WTC11 (cell line): Measurements from ENCODE around the gene MRTFA. TPM values are rescaled to one million over a fixed set of nuclear protein-coding genes. Genes with fewer than 3 reads are reported as not detected.

Experiments
- ATAC-seq: fragments of 200-7000 bp; cut with Tn5 transposase; 2 replicates; pipeline ENCODE4 v1.10.0; 2021; ENCODE audit warnings: mild to moderate bottlenecking, moderate library complexity
- CTCF ChIA-PET: fragments of 300-600 bp; sonication (Branson Sonifier 250); formaldehyde crosslinking; loops from one replicate; lab custom pipeline; 2021; ENCODE audit warnings: antibody characterized with exemption; lab: Charles Lee
- POLR2A ChIA-PET: fragments of 350-600 bp; sonication (Branson Sonifier 250); formaldehyde crosslinking; loops from one replicate; lab custom pipeline; 2021; ENCODE audit warnings: antibody characterized with exemption; lab: Charles Lee
- DNase-seq: peaks from one replicate; pipeline ENCODE4 v3.0.0; 2021; ENCODE audit warnings: low spot score
- H3K27ac Mint-ChIP-seq: 2 replicates; pipeline ENCODE4 v1.8.0; 2021; ENCODE audit warnings: mixed read lengths
- H3K27me3 Mint-ChIP-seq: 2 replicates; pipeline ENCODE4 v1.8.0; 2021; ENCODE audit warnings: low read depth, mild to moderate bottlenecking, moderate library complexity, mixed read lengths
- H3K36me3 Mint-ChIP-seq: 2 replicates; pipeline ENCODE4 v1.8.0; 2021; ENCODE audit warnings: mixed read lengths
- H3K4me1 Mint-ChIP-seq: 2 replicates; pipeline ENCODE4 v1.8.0; 2022; ENCODE audit warnings: mixed read lengths
- H3K4me3 Mint-ChIP-seq: 2 replicates; pipeline ENCODE4 v1.8.0; 2021; ENCODE audit warnings: mild to moderate bottlenecking, moderate library complexity, mixed read lengths
- H3K9me3 Mint-ChIP-seq: 2 replicates; pipeline ENCODE4 v1.8.0; 2021; ENCODE audit warnings: mixed read lengths
- AR ChIP-seq: fragments of 250-450 bp; sonication (Bioruptor Pico); IDR thresholded peaks from 2 replicates; pipeline ENCODE4 v1.9.0; 2021; ENCODE audit warnings: mild to moderate bottlenecking
- ATF1 ChIP-seq: sonication (generic); formaldehyde crosslinking; IDR thresholded peaks from 2 replicates; pipeline ENCODE4 v1.8.1; 2023; ENCODE audit warnings: mild to moderate bottlenecking, moderate library complexity, missing genetic modification reagents
- CREM ChIP-seq: sonication (generic); formaldehyde crosslinking; IDR thresholded peaks from 2 replicates; pipeline ENCODE4 v1.8.1; 2022; ENCODE audit warnings: mild to moderate bottlenecking, missing genetic modification reagents, moderate library complexity
- ETV6 ChIP-seq: sonication (generic); formaldehyde crosslinking; IDR thresholded peaks from 2 replicates; pipeline ENCODE4 v1.8.1; 2022; ENCODE audit warnings: mild to moderate bottlenecking, missing genetic modification reagents
- FOXJ3 ChIP-seq: sonication (generic); formaldehyde crosslinking; IDR thresholded peaks from 2 replicates; pipeline ENCODE4 v1.9.0; 2021; ENCODE audit warnings: missing genetic modification reagents, mild to moderate bottlenecking, borderline replicate concordance
- HMGA2 ChIP-seq: fragments of 250-450 bp; sonication (Bioruptor Pico); IDR thresholded peaks from 2 replicates; pipeline ENCODE4 v1.4.0; 2021; ENCODE audit warnings: mild to moderate bottlenecking, moderate library complexity
- JAZF1 ChIP-seq: fragments of 250-450 bp; sonication (Bioruptor Pico); IDR thresholded peaks from 2 replicates; pipeline ENCODE4 v1.9.0; 2021; ENCODE audit warnings: moderate library complexity, mild to moderate bottlenecking, inconsistent platforms
- MXD4 ChIP-seq: fragments of 250-450 bp; sonication (Bioruptor Pico); IDR thresholded peaks from 2 replicates; pipeline ENCODE4 v1.8.0; 2021; ENCODE audit warnings: mild to moderate bottlenecking, moderate library complexity, borderline replicate concordance
- MYBL2 ChIP-seq: sonication (generic); formaldehyde crosslinking; IDR thresholded peaks from 2 replicates; pipeline ENCODE4 v1.8.1; 2023; ENCODE audit warnings: mild to moderate bottlenecking, moderate library complexity, missing genetic modification reagents
- NFATC4 ChIP-seq: fragments of 250-450 bp; sonication (Bioruptor Pico); IDR thresholded peaks from 2 replicates; pipeline ENCODE4 v1.9.0; 2021; ENCODE audit warnings: mild to moderate bottlenecking
- NR2C2 ChIP-seq: sonication (generic); formaldehyde crosslinking; IDR thresholded peaks from 2 replicates; pipeline ENCODE4 v1.8.0; 2022; ENCODE audit warnings: mild to moderate bottlenecking, missing genetic modification reagents
- RELA ChIP-seq: sonication (generic); formaldehyde crosslinking; IDR thresholded peaks from 2 replicates; pipeline ENCODE4 v1.8.1; 2022; ENCODE audit warnings: missing genetic modification reagents, mild to moderate bottlenecking, borderline replicate concordance
- TCF7 ChIP-seq: sonication (generic); formaldehyde crosslinking; IDR thresholded peaks from 2 replicates; pipeline ENCODE4 v1.8.0; 2022; ENCODE audit warnings: mild to moderate bottlenecking, low read depth, missing genetic modification reagents, moderate library complexity
- ZBTB21 ChIP-seq: sonication (generic); formaldehyde crosslinking; IDR thresholded peaks from 2 replicates; pipeline ENCODE4 v1.8.1; 2023; ENCODE audit warnings: mild to moderate bottlenecking, missing genetic modification reagents, borderline replicate concordance
- ZNF281 ChIP-seq: sonication (generic); formaldehyde crosslinking; IDR thresholded peaks from 2 replicates; pipeline ENCODE4 v1.8.0; 2023; ENCODE audit warnings: mild to moderate bottlenecking, missing genetic modification reagents
- ZNF512 ChIP-seq: sonication (generic); formaldehyde crosslinking; IDR thresholded peaks from 2 replicates; pipeline ENCODE4 v1.8.1; 2022; ENCODE audit warnings: missing genetic modification reagents, borderline replicate concordance
- total RNA-seq: library from RNA; stranded (reverse); gene quantifications from 3 replicates; pipeline ENCODE4 v1.2.3, GENCODE V29; 2021
- TF ChIP-seq, protein P1 (sequence below): fragments of 250-450 bp; sonication (Bioruptor Pico); IDR thresholded peaks from 2 replicates; pipeline ENCODE4 v1.9.0; 2021; ENCODE audit warnings: mild to moderate bottlenecking
- TF ChIP-seq, protein P2 (sequence below): sonication (generic); formaldehyde crosslinking; IDR thresholded peaks from 2 replicates; pipeline ENCODE4 v1.8.0; 2022; ENCODE audit warnings: mild to moderate bottlenecking, missing genetic modification reagents

The MRTFA gene
- total RNA-seq, 1 experiment from 2014 or later, result 48.4 TPM

DNA sequence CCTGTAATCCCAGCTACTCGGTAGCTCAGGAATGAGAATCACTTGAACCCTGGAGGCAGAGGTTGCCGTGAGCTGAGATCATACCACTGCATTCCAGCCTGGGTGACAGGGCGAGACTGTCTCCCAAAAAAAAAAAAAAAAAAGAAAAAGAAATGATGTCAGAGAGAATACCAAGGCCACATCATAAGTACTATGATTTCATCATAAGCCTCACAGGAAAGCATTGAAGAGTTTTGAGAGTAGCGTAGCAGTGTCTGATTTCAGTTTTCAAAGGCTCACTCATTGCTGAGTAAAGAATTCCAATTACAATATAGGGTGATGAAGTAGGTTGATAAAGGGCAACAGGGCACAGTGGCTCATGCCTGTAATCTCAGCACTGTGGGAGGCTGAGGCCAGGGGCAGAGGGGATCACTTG lies 88.8 kb downstream of the MRTFA start (continued):
- no peak for TF ChIP-seq AR (CRISPR knock-in tag)
- TF ChIP-seq, all 79 proteins: peak for 0

GRCh38 chr22:40544758-40545157 lies 91.8 kb downstream of the MRTFA start:
- H3K4me3 Mint-ChIP-seq, result no peak overlapping the region
- ATAC-seq, result no peak
- peaks cover 4% of the 10 kb centered on the region; the same call in 1 of the 2 replicates for H3K36me3 Mint-ChIP-seq
- no peak overlapping the region for H3K27ac Mint-ChIP-seq
- ChIA-PET POLR2A (no interaction called here), CTCF (no interaction called here)
- H3K4me1 Mint-ChIP-seq, result peaks cover 34% of the 10 kb centered on the region
- H3K9me3 Mint-ChIP-seq, result no peaks in the 10 kb centered on the region
- no peak for DNase-seq
- TF ChIP-seq ETV6 (CRISPR knock-in tag) (no peak), HMGA2 (CRISPR knock-in tag) (peak; percentile 61; the same call in 1 of the 2 replicates)
- H3K27me3 Mint-ChIP-seq, result no peaks in the 10 kb centered on the region

- Mint-ChIP-seq H3K27me3 (no peaks in the 10 kb centered on the region), H3K4me3 (no peak overlapping the region), H3K27ac (peak overlapping the region; percentile 10), H3K9me3 (no peaks in the 10 kb centered on the region), H3K4me1 (peaks cover 34% of the 10 kb centered on the region), H3K36me3 (peaks cover 7% of the 10 kb centered on the region)
- ATAC-seq, result no peak
- DNase-seq, result no peak
- TF ChIP-seq FOXJ3 (CRISPR knock-in tag), result no peak
- TF ChIP-seq NR2C2 (CRISPR knock-in tag), result no peak
- ChIA-PET CTCF (no interaction called here), POLR2A (no interaction called here)
These were observed 93.5 kb downstream of the MRTFA start for GRCh38 chr22:40542821-40543540.

- ChIA-PET CTCF (no interaction called here), POLR2A (interaction anchor here (0.6 kb wide), 2 partner anchors 17 to 96 kb away, joined by 3 to 5 read pairs; partner anchors contain the start of gene MRTFA)
- ATAC-seq (no peak), DNase-seq (no peak)
- Mint-ChIP-seq H3K36me3 (peaks cover 7% of the 10 kb centered on the region), H3K4me1 (peaks cover 25% of the 10 kb centered on the region), H3K27me3 (no peaks in the 10 kb centered on the region), H3K9me3 (no peaks in the 10 kb centered on the region), H3K27ac (peak overlapping the region; percentile 12; the same call in 1 of the 2 replicates), H3K4me3 (no peak overlapping the region)
- TF ChIP-seq CREM (CRISPR knock-in tag), result no peak
- TF ChIP-seq HMGA2 (CRISPR knock-in tag), result no peak
- TF ChIP-seq ATF1, result no peak
- no peak for TF ChIP-seq MXD4 (CRISPR knock-in tag)
- TF ChIP-seq NFATC4 (CRISPR knock-in tag), result no peak
- no peak for TF ChIP-seq FOXJ3 (CRISPR knock-in tag)
- TF ChIP-seq JAZF1 (CRISPR knock-in tag), result no peak
These were observed 95.2 kb downstream of the MRTFA start for GRCh38 chr22:40541300-40541699.

DNA sequence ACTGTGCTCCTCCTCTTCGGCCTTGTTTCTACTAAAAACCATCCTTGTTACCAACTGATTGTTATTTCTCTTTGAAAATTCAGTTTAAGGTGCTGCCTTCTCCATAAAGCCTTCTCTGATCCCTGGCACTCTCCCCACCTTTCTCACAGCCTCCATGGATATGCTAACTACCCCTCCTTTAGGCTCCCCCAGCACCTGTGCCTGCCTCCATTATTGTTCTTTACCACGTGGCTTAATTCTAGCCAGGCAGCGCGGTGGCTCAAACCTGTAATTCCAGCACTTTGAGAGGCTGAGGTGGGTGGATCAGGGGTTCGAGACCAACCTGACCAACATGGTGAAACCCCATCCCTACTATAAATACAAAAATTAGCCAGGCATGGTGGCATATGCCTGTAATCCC lies 96.3 kb downstream of the MRTFA start:
- H3K27me3 Mint-ChIP-seq, result no peaks in the 10 kb centered on the region
- H3K4me3 Mint-ChIP-seq, result no peak overlapping the region
- peaks cover 25% of the 10 kb centered on the region for H3K4me1 Mint-ChIP-seq
- DNase-seq (no peak), ATAC-seq (peak; percentile 65)
- H3K27ac Mint-ChIP-seq, result peak overlapping the region; percentile 85
- no peaks in the 10 kb centered on the region for H3K9me3 Mint-ChIP-seq
- peaks cover 14% of the 10 kb centered on the region for H3K36me3 Mint-ChIP-seq
- ChIA-PET POLR2A (interaction anchor here (0.7 kb wide), 1 partner anchor 606 kb away, joined by 4 read pairs; no protein-coding TSS in a partner anchor), CTCF (interaction anchor here (0.7 kb wide), 1 partner anchor 105 kb away, joined by 4 read pairs; no protein-coding TSS in a partner anchor)
- TF ChIP-seq TCF7 (CRISPR knock-in tag) (no peak), ZNF281 (CRISPR knock-in tag) (no peak), CREM (CRISPR knock-in tag) (no peak), RELA (CRISPR knock-in tag) (no peak), ZNF512 (CRISPR knock-in tag) (no peak), NFATC4 (CRISPR knock-in tag) (no peak), ZBTB21 (CRISPR knock-in tag) (no peak), MYBL2 (CRISPR knock-in tag) (no peak)
- TF ChIP-seq, protein P1, sequence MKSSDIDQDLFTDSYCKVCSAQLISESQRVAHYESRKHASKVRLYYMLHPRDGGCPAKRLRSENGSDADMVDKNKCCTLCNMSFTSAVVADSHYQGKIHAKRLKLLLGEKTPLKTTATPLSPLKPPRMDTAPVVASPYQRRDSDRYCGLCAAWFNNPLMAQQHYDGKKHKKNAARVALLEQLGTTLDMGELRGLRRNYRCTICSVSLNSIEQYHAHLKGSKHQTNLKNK (CRISPR knock-in tag), result no peak
- TF ChIP-seq, protein P2, sequence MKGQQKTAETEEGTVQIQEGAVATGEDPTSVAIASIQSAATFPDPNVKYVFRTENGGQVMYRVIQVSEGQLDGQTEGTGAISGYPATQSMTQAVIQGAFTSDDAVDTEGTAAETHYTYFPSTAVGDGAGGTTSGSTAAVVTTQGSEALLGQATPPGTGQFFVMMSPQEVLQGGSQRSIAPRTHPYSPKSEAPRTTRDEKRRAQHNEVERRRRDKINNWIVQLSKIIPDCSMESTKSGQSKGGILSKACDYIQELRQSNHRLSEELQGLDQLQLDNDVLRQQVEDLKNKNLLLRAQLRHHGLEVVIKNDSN (CRISPR knock-in tag), result peak; percentile 50; the same call in 1 of the 2 replicates
